Endothelial cell of umbilical vein (primary cell): ENCODE measurements around the gene RSPH10B2. TPM values are rescaled to one million over a fixed set of nuclear protein-coding genes. Genes with fewer than 3 reads are reported as not detected.
"Not testable (repeated sequence)": the region's sequence is repeated elsewhere in the genome, so short reads cannot be mapped to it uniquely, and the experiment has no call there.

Experiments
- BruUV-seq: library from RNA; stranded (reverse); fragments of 400-500 nt; replicated peaks from 2 replicates; lab custom pipeline; 2021; lab: Mats Ljungman, UMichigan
- CTCF ChIA-PET: fragments of 300-600, 350-600 bp; sonication (Branson Sonifier 250); formaldehyde crosslinking; loops from one replicate; lab custom pipeline; 2021; ENCODE audit warnings: antibody characterized with exemption, inconsistent platforms; lab: Charles Lee
- POLR2A ChIA-PET: fragments of 300-600, 350-600 bp; sonication (Branson Sonifier 250); formaldehyde crosslinking; loops from one replicate; lab custom pipeline; 2021; ENCODE audit warnings: antibody characterized with exemption, inconsistent platforms; lab: Charles Lee
- DNase-seq: peaks from one replicate; pipeline ENCODE4 v3.0.0-alpha.2; 2011; ENCODE audit warnings: low read depth, low spot score
- FAIRE-seq: peaks from 2 replicates; lab custom pipeline; 2011; peaks lifted over from hg19 to GRCh38; lab: Jason Lieb, UNC
- H2AFZ ChIP-seq: 2 replicates; pipeline ENCODE4 v1.6.0; 2012; ENCODE audit warnings: low read depth, low read length, control low read depth, inconsistent platforms
- H3K27ac ChIP-seq: 2 replicates; pipeline ENCODE4 v1.5.1; 2011; ENCODE audit warnings: low read depth, mild to moderate bottlenecking, control low read depth, low read length, moderate library complexity; ENCODE audit not compliant: insufficient read depth
- H3K27me3 ChIP-seq, 2 experiments: 2 replicates each; pipeline versions ENCODE4 v1.6.0 to v1.6.1; 2011; ENCODE audit warnings: low read length in 2 of 2, mixed read lengths in 1 of 2; ENCODE audit not compliant: control insufficient read depth in 2 of 2, insufficient read depth in 2 of 2
- H3K36me3 ChIP-seq, 2 experiments: 2 replicates in 1 of 2; 3 replicates in 1 of 2; pipeline ENCODE4 v1.5.1; 2011; ENCODE audit warnings: low read length in 2 of 2, mild to moderate bottlenecking in 1 of 2, moderate library complexity in 1 of 2; ENCODE audit not compliant: control insufficient read depth in 2 of 2, insufficient read depth in 2 of 2; ENCODE audit errors: extremely low read depth in 1 of 2
- H3K4me1 ChIP-seq: 3 replicates; pipeline ENCODE4 v1.5.1; 2011; ENCODE audit warnings: mild to moderate bottlenecking, low read length; ENCODE audit not compliant: control insufficient read depth, insufficient read depth; ENCODE audit errors: extremely low read depth
- H3K4me2 ChIP-seq: 2 replicates; pipeline ENCODE4 v1.6.1; 2011; ENCODE audit warnings: low read length, control low read depth, mixed read lengths; ENCODE audit not compliant: insufficient read depth
- H3K4me3 ChIP-seq, 3 experiments: fragments of 200-600 bp in 1 of 3; sonication (generic), shearing (Covaris generic) in 1 of 3; replicated peaks in 1 of 3; 2 replicates each; pipeline ENCODE4 v1.5.1; 2011 to 2016; ENCODE audit warnings: control low read depth in 3 of 3, low read length in 3 of 3, mild to moderate bottlenecking in 2 of 3, inconsistent platforms in 1 of 3, low read depth in 1 of 3, moderate library complexity in 1 of 3; ENCODE audit not compliant: insufficient read depth in 1 of 3
- H3K79me2 ChIP-seq: 2 replicates; pipeline ENCODE4 v1.6.0; 2012; ENCODE audit warnings: low read length, inconsistent platforms; ENCODE audit not compliant: control insufficient read depth, insufficient read depth
- H3K9ac ChIP-seq: replicated peaks from 2 replicates; pipeline ENCODE3; 2011; ENCODE audit warnings: low read length, control low read depth; ENCODE audit not compliant: insufficient read depth; ENCODE audit errors: extremely low read depth
- H3K9me1 ChIP-seq: replicated peaks from 3 replicates; pipeline ENCODE4 v1.6.0; 2011; ENCODE audit warnings: mild to moderate bottlenecking, low read length; ENCODE audit not compliant: control insufficient read depth, insufficient read depth; ENCODE audit errors: extremely low read depth
- H3K9me3 ChIP-seq: replicated peaks from 2 replicates; pipeline ENCODE4 v1.5.1; 2012; ENCODE audit warnings: low read length, inconsistent platforms; ENCODE audit not compliant: control insufficient read depth, insufficient read depth
- H4K20me1 ChIP-seq: replicated peaks from 2 replicates; pipeline ENCODE3; 2011; ENCODE audit warnings: mild to moderate bottlenecking, low read length; ENCODE audit not compliant: control insufficient read depth, insufficient read depth; ENCODE audit errors: extremely low read depth
- EZH2 ChIP-seq: IDR thresholded peaks from 2 replicates; pipeline ENCODE4 v1.6.1; 2012; ENCODE audit warnings: borderline replicate concordance, low read depth, mild to moderate bottlenecking, moderate library complexity, low read length, inconsistent platforms; ENCODE audit not compliant: severe bottlenecking
- dilution Hi-C: fragments of 300-500 bp; cut with MboI; formaldehyde crosslinking; loops from one replicate; pipeline ENCODE4 v1.15.0; 2019; ENCODE audit warnings: low sequenced_read_pairs; ENCODE audit not compliant: extremely low pct_ligation_motif_present
- intact Hi-C: fragments of 100-400 bp; cut with micrococcal nuclease; formaldehyde crosslinking; loops from one replicate; pipeline ENCODE4 v1.10.0; 2022
- polyA plus RNA-seq, 4 experiments: library from polyadenylated mRNA; depleted of rRNA in 3 of 4; stranded (reverse) in 3 of 4; unstranded in 1 of 4; fragments of >200 nt; gene quantifications; 2 replicates each; pipeline versions ENCODE4 v1.2.1 to v1.2.3, GENCODE V29; 2011 to 2012; ENCODE audit warnings: missing spikeins in 1 of 4
- total RNA-seq: library from RNA; stranded (reverse); gene quantifications from 2 replicates; pipeline ENCODE4 v1.2.3, GENCODE V29; 2021

The RSPH10B2 gene
- total and polyA plus RNA-seq, 2 donors (not counting 3 experiments of a cell fraction or from before 2014, with no cell fraction given) = not detected

- ChIA-PET POLR2A (no interaction called here), CTCF (no interaction called here)
- Histone ChIP-seq H3K27ac (peak overlapping the region; percentile 53), H3K36me3 (no peaks in the 10 kb centered on the region), H4K20me1 (no peaks in the 10 kb centered on the region), H3K9me1 (no peaks in the 10 kb centered on the region), H3K4me3 (peak overlapping the region; percentile 54 to 97 (median 75)), H3K9ac (peak overlapping the region; percentile 79), H3K4me2 (peak overlapping the region; percentile 45), H3K9me3 (no peaks in the 10 kb centered on the region), H2AFZ (peak overlapping the region; percentile 93), H3K27me3 (no peaks in the 10 kb centered on the region), H3K4me1 (peaks cover 4% of the 10 kb centered on the region), H3K79me2 (peaks cover 11% of the 10 kb centered on the region)
- FAIRE-seq (peak; percentile 15), DNase-seq (no peak)
- dilution Hi-C loops = no loop called here
- no TSS peak for BruUV-seq
- no peak for TF ChIP-seq EZH2
- intact Hi-C loops = no loop called here
These were observed 23.6 kb upstream of the RSPH10B2 start for GRCh38 chr7:6730343-6730633.

DNA sequence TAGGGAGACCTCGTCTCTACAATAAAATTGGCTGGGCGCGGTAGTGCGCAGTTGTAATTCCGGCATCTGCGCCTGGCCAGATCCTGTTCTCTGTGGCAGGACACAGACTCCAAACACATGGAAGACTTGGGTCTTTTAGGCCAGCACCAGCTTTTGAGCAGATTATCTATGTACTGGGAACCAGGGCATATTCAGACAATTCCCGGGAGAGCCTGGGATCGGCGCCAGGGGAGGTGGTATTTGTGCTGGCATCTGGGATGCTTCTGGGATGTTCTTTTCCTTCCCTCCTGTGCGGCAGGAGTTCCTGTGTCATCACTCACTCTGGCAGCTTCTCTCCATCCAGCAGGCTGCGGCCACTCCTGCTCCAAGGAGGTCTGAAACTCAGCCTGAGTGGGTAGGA, 15.5 kb upstream of the RSPH10B2 start:
- H3K4me2 ChIP-seq, intact Hi-C loops, H4K20me1 ChIP-seq, BruUV-seq, H3K9me3 ChIP-seq, H2AFZ ChIP-seq, H3K27ac ChIP-seq, H3K4me1 ChIP-seq, H3K9me1 ChIP-seq, H3K27me3 ChIP-seq, H3K4me3 ChIP-seq, dilution Hi-C loops, H3K36me3 ChIP-seq, FAIRE-seq, H3K9ac ChIP-seq, DNase-seq, POLR2A ChIA-PET, CTCF ChIA-PET, H3K79me2 ChIP-seq: not testable (repeated sequence)

DNA sequence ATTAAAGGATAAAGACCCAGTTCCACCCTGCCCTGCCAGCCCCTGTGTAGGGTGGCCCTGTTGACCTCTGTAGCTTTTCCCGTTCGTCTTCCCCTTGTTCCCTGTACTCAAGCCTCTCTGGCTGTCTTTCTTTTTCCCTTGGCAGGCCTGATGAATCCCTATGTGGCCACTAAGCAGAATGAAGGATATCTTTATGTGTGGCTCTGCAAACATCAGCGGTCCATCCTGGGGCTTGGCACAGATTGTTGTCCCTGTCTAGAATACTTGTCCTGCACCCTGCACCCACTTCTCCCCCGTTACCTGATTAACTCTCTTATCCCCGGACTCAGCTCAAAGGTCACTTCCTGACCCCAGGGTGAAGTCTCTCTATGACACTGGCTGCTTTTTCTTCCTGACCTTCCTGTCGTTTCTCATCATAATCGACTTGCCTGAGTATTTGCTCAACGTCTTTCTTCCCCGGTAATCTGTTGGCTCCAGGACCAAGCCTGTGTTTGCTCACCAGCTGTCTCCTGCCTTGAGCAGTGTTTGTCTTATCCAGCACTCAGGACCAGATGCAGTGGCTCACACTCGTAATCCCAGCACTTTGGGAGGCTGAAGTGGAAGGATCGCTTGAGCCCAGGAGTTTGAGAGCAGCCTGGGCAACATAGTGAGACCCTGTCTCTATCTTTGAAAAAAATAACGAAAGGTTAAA, 9.3 kb upstream of the RSPH10B2 start:
- dilution Hi-C loops, H3K9ac ChIP-seq, H3K79me2 ChIP-seq, H3K9me1 ChIP-seq, H3K27me3 ChIP-seq, H3K4me2 ChIP-seq, intact Hi-C loops, BruUV-seq, H3K27ac ChIP-seq, H3K4me1 ChIP-seq, H3K4me3 ChIP-seq, FAIRE-seq, POLR2A ChIA-PET, H4K20me1 ChIP-seq, H3K9me3 ChIP-seq, H3K36me3 ChIP-seq, H2AFZ ChIP-seq, DNase-seq, CTCF ChIA-PET: not testable (repeated sequence)

DNA sequence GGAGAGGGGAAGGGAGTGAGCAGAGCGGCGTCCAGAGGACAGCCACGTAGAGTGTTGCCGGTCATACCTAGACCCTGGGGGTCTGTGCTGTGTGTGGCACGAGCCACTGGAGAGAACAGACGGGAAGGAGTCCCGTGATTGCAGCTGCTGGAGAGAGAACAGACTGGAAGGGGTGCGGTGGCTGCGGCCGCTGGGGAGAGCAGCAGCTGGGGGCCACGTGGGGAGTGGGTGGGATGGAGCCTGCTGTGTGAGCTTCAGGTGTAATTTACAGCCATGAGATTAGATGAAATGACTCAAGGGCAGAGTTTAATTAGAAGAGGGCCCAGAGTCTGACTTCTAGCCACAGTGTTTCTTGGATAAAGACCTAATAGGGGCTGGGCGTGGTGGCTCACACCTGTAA, 4.6 kb upstream of the RSPH10B2 start:
- BruUV-seq, H3K4me2 ChIP-seq, CTCF ChIA-PET, H3K36me3 ChIP-seq, H3K79me2 ChIP-seq, DNase-seq, H3K9me3 ChIP-seq, intact Hi-C loops, POLR2A ChIA-PET, H3K9me1 ChIP-seq, H3K4me3 ChIP-seq, H2AFZ ChIP-seq, H3K27ac ChIP-seq, dilution Hi-C loops, H3K27me3 ChIP-seq, H3K9ac ChIP-seq, H3K4me1 ChIP-seq, H4K20me1 ChIP-seq: not testable (repeated sequence)
- FAIRE-seq = peak; percentile 8
